ENCODE measurements around the gene GDI1. TPM values are rescaled to one million over a fixed set of nuclear protein-coding genes. Genes with fewer than 3 reads are reported as not detected.
"Not testable (repeated sequence)": the region's sequence is repeated elsewhere in the genome, so short reads cannot be mapped to it uniquely, and the experiment has no call there.

GDI1 gene
- total RNA-seq, result 116 and 144 TPM in 2 replicates

- H3K4me3 ChIP-seq (ENCODE audit: low read depth, low read length), result peak within 1 kb of the TSS; percentile 65
- no peak for DNase-seq (ENCODE audit: low read depth)
- no peak for TF ChIP-seq CTCF (conservative IDR thresholded peaks at IDR 0.05; ENCODE audit: low read depth, low read length)
Measured at GRCh38 chrX:154436983-154437752, at the start of gene GDI1. Gene GDI1 (plus strand): TSS chrX:154437154. CDS start chrX:154437255, 101 bp downstream.

GRCh38 chrX:154388094-154388493, 48.9 kb upstream of the GDI1 start:
- H3K4me3 ChIP-seq (ENCODE audit: low read depth, low read length); DNase-seq (ENCODE audit: low read depth): not testable (repeated sequence)

GRCh38 chrX:154388649-154389048, 48.3 kb upstream of the GDI1 start:
- not testable (repeated sequence) for DNase-seq (ENCODE audit: low read depth); H3K4me3 ChIP-seq (ENCODE audit: low read depth, low read length)

- DNase-seq (ENCODE audit: low read depth); H3K4me3 ChIP-seq (ENCODE audit: low read depth, low read length): not testable (repeated sequence)
Measured at GRCh38 chrX:154389812-154390747, 46.9 kb upstream of the GDI1 start.

GRCh38 chrX:154396363-154396762, 40.6 kb upstream of the GDI1 start:
- DNase-seq (ENCODE audit: low read depth), result not testable (repeated sequence)
- peak overlapping the region; percentile 23 for H3K4me3 ChIP-seq (ENCODE audit: low read depth, low read length)

- DNase-seq (ENCODE audit: low read depth), result no peak
- peak overlapping the region; percentile 84 for H3K4me3 ChIP-seq (ENCODE audit: low read depth, low read length)
- TF ChIP-seq CTCF (conservative IDR thresholded peaks at IDR 0.05; ENCODE audit: low read depth, low read length), result no peak
Measured at GRCh38 chrX:154396973-154397887, 39.7 kb upstream of the GDI1 start.

GRCh38 chrX:154397888-154398667, 38.9 kb upstream of the GDI1 start, which contains the start of gene RPL10:
Gene RPL10 (plus strand): TSS chrX:154398377. CDS start chrX:154398520, 143 bp downstream.
- DNase-seq (ENCODE audit: low read depth), result no peak
- H3K4me3 ChIP-seq (ENCODE audit: low read depth, low read length), result peak within 1 kb of the TSS; percentile 84
- no peak for TF ChIP-seq CTCF (conservative IDR thresholded peaks at IDR 0.05; ENCODE audit: low read depth, low read length)
